Activated gamma-delta T cell (primary cell): ENCODE measurements around the gene AKAP13.
"Not testable (repeated sequence)": the region's sequence is repeated elsewhere in the genome, so short reads cannot be mapped to it uniquely, and the experiment has no call there.

Experiments used
- DNase-seq: peaks from one replicate; lab custom pipeline; 2025; lab: John Stamatoyannopoulos, UW
- total RNA-seq, 2 donors: gene quantifications; one replicate each; lab custom pipeline; 2026; lab: John Stamatoyannopoulos, UW

The AKAP13 gene, protein sequence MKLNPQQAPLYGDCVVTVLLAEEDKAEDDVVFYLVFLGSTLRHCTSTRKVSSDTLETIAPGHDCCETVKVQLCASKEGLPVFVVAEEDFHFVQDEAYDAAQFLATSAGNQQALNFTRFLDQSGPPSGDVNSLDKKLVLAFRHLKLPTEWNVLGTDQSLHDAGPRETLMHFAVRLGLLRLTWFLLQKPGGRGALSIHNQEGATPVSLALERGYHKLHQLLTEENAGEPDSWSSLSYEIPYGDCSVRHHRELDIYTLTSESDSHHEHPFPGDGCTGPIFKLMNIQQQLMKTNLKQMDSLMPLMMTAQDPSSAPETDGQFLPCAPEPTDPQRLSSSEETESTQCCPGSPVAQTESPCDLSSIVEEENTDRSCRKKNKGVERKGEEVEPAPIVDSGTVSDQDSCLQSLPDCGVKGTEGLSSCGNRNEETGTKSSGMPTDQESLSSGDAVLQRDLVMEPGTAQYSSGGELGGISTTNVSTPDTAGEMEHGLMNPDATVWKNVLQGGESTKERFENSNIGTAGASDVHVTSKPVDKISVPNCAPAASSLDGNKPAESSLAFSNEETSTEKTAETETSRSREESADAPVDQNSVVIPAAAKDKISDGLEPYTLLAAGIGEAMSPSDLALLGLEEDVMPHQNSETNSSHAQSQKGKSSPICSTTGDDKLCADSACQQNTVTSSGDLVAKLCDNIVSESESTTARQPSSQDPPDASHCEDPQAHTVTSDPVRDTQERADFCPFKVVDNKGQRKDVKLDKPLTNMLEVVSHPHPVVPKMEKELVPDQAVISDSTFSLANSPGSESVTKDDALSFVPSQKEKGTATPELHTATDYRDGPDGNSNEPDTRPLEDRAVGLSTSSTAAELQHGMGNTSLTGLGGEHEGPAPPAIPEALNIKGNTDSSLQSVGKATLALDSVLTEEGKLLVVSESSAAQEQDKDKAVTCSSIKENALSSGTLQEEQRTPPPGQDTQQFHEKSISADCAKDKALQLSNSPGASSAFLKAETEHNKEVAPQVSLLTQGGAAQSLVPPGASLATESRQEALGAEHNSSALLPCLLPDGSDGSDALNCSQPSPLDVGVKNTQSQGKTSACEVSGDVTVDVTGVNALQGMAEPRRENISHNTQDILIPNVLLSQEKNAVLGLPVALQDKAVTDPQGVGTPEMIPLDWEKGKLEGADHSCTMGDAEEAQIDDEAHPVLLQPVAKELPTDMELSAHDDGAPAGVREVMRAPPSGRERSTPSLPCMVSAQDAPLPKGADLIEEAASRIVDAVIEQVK (N-terminal part only)
- 937 to 940 reads per million in 2 donors for total RNA-seq

DNA sequence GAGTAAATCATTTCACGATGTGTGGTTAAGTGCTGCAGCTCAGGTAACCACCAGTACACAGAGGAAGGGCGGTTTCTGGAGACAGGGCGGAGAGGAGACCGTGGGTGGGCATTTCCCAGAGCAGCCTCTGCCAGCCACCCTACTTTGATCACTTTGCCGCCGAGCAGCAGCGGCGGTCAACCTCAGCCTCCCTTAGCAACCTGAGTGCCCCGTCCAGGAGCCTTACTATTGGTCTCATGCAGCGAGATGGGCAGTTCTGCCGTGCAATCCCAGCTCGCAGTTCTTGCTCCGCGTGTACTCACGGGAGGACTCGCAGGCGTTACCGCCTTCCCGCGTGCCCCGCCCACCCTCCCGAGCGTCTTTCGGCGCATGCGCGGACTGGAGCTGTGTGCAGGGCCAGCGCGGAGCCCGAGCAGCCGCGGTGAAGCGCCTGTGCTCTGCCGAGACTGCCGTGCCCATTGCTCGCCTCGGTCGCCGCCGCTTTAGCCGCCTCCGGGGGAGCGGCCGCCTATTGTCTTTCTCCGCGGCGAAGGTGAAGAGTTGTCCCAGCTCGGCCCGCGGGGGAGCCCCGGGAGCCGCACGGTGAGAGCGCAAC is at the start of gene AKAP13:
Gene AKAP13 (plus strand): TSS at position 387 of the 595 bp plus-strand sequence. CDS start 105,118 bp downstream, outside the sequence.
- DNase-seq, result peak; percentile 92

- no peak for DNase-seq
Observed at GRCh38 chr15:85330901-85331588, 49.4 kb upstream of the AKAP13 start.

GRCh38 chr15:85331655-85332285 is 48.6 kb upstream of the AKAP13 start:
- no peak for DNase-seq

DNA sequence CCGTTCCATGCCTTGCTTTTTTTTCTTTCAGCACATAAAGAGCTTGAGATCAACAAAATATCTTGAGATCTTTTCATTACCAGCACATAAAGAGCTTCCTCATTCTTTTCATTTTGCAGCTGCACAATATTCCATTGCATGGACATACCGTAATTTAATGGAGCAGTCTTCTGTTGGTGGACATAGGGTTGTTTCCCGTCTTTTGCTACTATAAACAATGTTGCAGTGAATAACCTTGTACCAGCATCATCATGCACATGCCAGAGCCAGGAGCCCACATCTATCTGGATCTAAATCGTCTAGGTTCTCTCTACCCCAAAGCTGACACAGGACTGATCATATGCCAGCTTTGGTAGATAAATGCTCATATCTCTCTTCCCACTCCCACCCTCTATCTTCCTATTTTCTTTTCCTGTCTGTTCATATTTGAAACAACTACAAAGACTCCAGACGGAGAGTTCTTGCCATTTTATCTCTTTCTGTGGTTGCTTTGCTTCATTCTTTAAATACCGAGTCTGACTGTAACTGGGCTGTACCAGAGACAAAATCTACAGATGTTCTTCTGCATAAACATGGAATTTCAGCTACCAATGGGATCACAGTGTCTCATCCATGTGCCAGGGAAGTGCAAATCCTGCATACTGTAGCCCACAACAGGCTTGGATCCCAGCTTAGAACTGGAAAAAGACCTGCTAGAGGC is 47.1 kb upstream of the AKAP13 start:
- DNase-seq, result no peak

- DNase-seq, result no peak
Observed at GRCh38 chr15:85334241-85334640, 46.2 kb upstream of the AKAP13 start.

- no peak for DNase-seq
Observed at GRCh38 chr15:85335193-85335942, 45.0 kb upstream of the AKAP13 start.

DNA sequence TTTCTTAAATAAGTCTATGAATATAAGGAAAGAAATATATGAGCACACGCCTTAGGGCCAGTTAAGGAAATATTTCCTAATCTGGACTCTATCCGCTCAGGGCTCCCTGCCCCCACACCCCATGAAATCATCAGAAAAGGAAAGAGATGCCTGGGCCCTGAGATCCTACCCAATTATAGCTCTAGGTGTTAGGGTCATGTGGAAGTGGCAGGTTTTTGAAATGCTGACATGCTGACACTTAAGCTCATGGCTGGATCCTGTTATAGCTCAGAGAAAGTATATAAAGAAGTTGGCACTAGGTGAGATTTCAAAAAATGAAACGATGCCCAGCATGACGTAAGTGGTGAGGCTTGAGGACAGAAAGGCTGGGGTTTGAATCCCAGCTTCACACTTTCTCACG is 43.5 kb upstream of the AKAP13 start:
- DNase-seq, result no peak

- no peak for DNase-seq
Observed at GRCh38 chr15:85337425-85338074, 42.9 kb upstream of the AKAP13 start.

DNA sequence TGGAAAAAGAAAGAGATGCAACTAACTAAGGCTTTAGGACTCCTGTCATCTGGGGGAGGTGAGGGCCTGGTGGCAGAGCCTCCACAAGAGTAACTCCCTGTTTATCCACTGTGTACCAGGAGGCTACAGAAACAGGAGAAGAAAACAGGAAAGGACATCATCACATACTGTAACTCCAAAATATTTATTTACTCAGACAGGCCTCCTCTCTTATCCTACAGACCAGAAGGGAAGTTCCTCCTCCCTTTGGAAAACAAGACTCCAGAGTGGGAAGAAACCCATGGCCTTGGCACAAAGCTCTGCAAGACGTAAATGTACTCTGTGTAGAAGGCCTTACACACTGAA is 40.1 kb upstream of the AKAP13 start:
- no peak for DNase-seq

DNA sequence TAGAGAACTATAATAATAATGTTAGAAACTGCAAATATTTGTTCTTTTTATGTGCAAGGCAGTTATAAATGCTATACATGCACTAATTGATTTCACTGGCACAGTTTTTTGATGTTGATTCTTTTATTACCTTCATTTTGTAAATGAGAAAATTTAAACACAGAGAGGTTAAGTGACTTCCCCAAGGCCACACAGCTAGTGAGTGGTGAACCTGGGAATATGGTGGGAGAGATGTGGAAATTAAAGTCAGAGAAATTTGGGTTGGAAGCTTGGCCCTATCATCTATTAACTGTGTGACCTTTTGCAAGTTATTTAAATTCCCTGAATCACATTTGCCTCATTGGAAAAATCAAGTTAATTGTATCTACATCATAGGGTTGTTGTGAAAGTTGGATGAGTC is 39.6 kb upstream of the AKAP13 start:
- no peak for DNase-seq

- not testable (repeated sequence) for DNase-seq
Observed at GRCh38 chr15:85342163-85342562, 38.2 kb upstream of the AKAP13 start.

DNA sequence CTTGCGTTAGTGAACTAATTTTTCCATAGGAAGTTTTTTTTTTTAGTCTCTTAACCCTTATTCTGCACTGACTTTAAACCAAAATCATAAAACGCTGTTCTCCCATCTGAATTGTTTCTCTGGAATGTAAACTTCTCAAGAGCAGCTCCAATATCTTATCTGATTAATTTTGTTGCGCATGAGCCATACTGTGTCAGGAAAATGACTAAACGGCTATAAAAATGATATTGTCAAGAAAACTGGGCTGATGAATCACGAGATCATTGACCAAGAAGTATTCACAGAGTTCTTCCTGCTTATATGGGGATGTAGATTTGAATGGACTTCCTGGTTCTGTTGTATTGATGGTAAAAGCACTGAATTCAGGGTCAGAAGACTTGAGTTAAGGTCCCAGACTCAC is 37.0 kb upstream of the AKAP13 start:
- DNase-seq, result not testable (repeated sequence)

GRCh38 chr15:85344241-85344640 is 36.2 kb upstream of the AKAP13 start:
- DNase-seq, result not testable (repeated sequence)

GRCh38 chr15:85344653-85345114 is 35.7 kb upstream of the AKAP13 start:
- not testable (repeated sequence) for DNase-seq

GRCh38 chr15:85345196-85345918 is 35.0 kb upstream of the AKAP13 start:
- DNase-seq, result not testable (repeated sequence)

DNA sequence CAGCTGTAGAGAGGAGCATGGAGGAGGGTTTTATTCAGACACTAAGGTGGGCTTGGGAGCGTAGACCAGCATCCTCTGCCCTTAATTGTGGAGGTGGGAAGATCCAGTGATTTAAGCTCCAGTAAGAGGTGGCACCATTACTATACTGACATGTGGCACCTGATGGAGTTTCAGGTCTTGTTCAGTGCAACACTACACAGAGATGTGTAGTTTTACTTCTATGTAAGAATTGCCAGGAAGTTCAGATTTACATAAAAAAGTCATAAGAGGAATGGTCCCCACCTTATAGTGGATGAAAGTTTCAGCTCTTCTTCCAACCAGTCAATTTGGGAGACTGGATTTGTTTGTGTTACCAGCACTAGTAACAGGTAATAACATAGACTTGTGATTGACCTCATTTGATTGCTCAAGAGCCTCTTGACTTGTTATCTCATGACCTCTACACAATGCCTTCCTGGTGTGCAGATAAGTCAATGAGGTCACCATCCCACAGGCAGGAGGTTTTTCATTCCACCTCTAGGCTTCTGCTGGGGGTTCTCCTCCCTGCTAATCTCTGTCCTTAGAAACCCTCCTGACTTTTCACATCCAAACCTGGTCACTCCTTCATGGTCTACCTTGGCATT is 33.8 kb upstream of the AKAP13 start:
- DNase-seq, result not testable (repeated sequence)
